HG03025 (cell line): Measurements from ENCODE around the gene LRRC8D.

Source experiments
- ATAC-seq: cut with Tn5 transposase; IDR thresholded peaks from one replicate; pipeline ENCODE4 v1.9.1; 2021; ENCODE audit warnings: mild to moderate bottlenecking, moderate library complexity; ENCODE audit not compliant: unreplicated experiment, low FRiP score

LRRC8D gene

DNA sequence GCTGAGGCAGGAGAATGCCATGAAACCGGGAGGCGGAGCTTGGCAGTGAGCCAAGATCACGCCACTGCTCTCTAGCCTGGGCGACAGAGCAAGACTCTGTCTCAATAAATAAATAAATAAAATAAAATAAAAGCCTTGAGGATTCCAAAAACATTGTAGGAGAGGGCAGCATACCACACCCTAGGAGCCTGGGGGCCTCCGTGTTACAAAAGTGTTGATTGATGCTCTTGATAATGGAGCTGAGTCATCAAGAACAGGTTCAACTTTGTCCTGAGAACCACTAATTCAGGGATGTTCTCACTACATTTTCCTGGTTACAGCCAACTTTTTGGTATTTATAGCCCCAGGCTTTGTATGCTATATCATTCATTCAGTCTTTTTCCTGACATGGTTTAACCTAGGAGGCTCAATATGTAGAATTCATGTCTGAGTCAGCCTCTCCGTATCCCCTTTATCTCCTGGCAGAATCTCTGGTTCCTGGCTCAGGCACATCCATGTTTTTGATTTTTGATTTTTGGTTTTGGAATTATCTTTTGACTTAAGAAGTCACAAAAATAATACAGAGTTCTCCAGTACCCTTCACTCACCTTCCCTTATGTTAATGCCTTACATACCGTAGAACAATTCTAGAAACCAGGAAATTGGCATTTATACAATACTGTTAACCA, 69.4 kb downstream of the LRRC8D start:
- no peak for ATAC-seq

DNA sequence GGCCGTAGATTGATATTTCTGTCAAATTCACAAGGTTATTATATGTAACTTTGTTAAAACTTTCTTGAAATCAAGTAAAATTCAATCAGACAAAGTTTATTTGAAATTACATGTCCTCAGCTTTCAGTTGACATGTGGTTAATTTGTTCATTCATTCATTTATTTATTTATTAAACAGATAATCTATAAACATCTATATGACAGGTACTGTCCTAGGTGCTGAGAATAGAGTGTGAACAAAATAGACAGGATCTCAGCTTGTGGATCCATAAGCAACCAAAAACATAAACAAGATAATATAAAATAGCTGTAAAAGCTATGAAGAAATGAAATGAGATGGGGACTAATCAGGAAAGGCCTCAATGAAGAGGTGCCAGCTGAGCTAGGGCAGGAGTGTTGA, 72.0 kb downstream of the LRRC8D start:
- ATAC-seq, result no peak

DNA sequence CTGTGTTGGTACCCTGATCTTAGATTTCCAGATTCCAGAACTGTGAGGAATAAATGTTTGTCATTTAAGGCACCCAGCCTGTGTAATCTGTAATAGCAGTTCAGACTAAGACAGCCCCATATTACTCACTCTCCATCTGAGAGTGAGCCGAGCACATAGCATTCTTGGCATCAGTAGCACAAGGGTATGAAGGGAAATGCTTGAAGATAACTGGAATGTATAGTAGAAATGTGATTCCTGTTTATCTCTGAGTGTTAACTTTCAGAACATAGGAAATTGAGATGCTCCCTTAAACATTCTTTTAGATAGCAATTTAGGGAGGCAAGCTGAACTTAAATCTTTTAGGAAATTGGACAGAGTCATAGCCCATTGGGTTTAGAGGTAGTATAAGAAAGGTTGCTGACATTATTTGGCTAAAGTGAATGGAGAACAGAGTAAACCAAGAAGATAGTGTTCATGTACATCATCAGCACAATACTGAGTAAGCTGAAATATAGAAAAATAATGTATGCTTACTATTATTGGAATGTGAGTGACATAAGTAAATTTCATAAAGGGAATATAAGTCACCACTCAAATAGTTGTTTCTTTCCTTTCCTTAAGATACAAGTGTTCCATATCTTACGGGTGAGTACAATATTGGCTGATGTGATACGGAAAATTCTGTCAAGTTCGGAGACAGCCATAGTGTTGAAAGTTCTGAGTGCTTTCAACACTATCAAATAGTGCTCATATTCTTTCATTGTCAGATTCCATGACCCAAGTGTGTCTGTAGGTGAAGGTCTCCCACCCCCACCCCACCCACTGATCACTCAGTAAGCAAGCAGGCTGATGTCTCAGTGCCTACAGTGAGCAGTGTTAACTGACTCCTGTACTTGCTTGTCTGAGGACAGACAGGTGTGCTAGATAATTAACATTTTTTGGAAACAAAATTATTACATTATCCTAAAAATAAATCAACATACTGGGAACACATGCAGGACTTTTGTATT, 73.7 kb downstream of the LRRC8D start:
- ATAC-seq, result no peak

DNA sequence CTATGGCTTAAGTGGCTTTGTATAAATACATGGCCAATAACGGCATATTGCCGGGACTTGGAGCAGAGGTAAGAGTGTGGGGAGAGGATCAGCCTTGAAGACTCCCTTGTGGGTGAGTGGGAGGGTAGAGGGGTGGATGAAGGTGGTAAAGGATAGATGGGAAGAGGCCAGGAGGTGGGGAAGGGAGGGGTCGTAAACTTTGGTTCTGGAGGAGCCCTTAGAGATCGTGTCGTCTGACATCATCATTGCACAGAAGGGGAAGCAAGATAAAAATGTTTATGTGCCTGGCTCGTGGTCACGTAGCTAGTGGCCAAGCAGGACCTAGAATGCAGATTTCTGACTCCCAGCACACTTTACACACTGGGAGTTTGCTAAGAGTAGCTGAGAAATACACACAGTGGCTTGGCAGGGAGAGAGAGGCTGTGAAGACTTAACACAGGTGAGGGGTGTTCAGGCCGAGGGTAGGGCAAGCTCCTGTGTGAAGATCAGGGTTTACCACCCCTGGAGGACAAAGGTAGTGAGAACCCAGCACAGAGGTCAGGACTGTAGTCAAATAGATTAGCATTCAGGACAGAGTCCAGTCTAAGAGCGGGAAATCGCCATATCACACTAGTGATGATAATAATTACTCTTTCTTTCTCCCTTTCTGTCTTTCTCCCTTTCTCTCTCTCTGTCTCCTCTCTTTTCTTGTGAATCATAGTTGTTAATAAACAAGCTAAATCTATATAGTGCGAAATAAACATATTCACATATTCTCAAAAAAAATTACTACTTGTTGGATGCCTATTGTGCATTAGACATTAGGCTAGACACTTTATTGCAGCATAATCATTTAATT, 75.5 kb downstream of the LRRC8D start:
- ATAC-seq, result no peak

DNA sequence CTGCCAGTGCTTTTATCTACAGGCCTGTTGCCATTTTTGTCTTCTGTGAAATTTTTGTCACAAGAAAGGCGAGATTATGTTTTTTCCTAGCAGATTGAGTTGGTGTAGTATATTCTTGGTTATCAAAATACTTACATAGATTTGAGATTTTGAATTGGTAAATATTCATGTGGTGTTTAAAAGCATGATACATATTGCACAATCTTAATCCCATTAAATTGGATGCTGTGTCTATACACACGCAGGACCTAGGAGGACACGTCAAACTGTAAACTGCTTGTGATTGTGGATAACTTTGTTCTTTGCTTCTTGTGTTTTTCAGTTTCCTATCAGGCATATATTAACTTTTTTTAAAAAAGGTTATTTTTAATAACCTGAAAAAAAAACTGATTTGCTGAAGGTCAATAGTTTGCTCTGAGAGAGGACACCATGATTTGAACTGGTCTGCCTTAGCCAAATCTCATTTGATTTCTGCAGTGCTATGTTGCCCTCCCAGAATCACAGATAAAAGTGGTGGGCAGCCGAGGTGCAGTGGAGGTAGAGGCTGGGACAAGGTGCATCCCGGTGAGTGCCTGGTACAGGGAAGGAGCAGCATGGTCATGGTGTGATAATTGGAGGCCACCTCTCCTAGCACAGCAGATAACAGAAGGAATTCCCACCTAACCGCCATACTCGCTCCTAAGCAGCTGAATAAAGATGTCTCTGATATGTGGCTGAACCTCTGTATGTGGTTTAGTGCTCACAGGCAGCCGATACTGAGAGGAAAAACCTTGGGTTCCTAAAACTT, 76.7 kb downstream of the LRRC8D start:
- ATAC-seq, result no peak

DNA sequence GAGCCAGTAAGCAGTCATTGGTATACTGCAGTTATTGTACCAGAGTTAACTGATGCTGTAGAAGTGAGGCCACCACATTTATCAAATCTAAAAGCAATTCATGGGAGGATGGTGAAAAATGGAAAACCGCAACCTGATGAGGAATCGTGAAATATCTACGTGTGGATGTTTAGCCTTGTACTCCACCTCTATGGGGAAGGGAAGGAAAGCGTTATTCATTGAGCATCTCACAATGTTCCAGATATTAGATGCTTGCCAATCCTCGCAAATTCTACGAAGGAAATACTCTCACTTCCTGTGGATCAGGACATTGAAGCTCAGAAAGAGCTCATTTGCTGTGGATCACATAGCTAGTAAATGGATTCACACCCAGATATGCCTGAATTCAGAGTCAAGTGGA, 77.3 kb downstream of the LRRC8D start:
- ATAC-seq, result no peak

DNA sequence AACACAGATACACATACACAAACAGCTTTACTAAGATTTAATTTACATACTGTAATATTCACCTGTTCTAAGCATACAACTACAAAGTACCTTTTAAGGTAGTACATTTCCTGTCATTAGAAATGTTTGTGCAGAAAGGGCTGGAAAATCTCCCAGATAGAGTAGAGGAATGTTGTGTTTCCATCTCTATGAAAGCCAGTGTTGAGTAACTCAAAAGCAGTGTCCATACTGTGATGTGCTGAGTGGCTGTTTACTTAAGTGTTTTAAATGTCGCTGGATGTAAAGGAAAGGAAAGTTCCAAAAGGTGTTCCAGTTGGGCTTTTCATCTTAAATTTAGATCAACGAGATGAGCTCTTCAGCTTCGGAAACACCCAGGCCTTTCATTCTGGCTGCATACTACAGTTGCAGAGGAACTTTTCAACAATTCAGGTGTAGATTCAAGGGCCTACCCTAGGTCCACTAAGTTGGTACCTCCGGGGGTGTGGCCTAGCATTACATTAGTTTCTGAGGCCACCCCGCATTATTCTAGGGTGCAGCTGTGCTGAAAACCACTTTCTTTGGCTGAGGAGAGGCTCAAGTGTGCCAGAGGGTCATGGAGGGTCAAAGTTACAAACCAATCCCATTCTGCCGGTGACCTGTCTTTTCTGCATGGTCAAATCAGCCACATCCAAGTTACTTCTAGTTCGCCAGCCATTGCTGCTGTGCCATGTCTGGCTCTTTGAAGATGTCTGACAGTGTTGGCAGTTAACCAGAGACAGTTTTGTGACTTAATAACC, 78.1 kb downstream of the LRRC8D start:
- ATAC-seq, result no peak

DNA sequence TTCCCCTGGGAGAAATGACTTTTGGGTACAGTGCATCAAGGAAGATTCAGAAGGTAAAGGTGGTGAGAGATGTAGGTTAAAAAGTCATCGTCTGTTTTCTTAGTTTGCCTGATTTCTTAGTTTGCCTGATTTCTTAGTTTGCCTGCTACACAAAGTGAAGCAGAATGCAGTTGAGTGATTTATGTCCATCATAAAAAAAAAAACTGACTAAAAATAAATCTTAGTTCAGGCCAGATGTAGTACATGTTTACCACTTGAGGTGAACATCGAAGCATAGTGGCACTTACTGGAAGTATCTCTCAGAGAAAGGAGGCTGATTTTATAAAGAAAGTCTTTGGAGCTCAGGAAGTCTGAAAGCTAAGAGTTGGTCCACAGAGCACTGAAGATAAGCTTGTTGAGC, 79.5 kb downstream of the LRRC8D start:
- ATAC-seq, result no peak

DNA sequence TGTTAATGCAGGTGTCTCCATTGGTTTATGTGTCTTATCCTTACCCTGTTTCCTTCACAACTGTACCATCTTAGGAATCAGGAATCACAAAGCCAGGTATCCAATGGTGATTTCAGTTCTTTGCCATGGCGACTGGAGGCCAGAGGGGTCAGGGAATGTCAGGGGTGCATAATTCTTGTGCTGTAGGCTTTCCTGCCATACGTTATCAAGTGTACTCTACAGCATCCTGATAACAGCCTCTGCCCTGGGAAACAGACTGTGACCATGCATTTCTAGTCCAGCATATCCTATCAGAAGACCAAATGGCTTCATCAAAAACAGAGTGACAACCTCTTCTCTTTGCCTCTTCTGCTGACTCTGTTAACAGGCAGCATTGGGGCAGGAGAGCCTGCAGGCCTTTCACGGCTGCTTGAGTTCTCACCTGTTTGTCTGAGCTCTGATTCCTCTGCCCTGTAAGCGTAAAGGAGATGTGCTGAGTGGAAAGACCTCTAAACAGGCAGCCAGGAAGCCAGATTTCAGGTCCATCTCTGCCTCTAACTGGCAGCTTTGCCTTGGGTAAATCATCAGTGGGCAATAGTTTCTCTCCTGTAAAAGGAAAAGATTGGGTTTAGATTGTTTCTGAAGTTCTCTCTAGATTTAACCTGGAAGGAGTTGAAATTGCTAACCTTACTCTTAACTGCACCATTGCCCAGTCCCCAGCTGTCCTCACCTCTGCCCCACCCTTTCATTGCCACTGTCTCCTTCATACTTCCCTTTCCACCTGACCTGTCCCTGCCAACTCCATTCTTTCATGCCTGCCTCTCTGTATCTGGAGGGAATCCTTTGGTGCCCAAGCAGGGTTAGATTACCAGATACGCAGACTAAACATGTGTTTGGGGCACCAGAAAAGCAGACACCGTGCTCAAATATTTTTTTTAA, 80.2 kb downstream of the LRRC8D start:
- ATAC-seq, result no peak

DNA sequence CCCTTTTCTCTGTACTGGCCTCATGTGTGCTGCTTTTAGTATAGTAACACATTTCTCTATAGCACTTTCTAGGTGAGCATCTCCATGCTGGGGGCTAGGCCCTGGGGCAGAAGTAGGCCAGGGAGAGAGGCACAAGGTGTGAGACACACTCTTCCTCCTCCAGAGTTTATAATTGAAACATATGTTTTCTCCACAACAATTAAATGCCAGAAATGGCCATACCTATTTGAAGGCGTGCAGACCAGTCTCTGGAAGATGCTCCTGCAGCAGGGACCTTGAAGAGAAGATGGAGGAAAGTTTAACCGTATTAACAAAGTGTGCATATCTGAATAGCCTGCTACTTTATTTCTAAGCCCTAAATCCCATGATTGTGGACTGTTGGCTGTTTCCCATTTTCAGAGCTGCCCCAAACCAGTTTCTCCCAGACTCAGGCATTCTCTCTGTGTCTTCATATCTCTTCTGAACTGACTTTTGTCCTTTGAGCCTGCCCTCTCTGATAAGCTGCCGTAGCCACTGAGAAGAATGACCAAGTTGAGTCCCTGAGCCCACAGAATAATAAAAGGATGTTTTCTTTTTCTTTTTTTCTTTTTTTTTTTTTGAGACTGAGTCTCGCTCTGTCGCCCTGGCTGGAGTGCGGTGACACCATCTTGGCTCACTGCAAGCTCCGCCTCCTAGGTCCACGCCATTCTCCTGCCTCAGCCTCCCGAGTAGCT, 81.3 kb downstream of the LRRC8D start:
- no peak for ATAC-seq

DNA sequence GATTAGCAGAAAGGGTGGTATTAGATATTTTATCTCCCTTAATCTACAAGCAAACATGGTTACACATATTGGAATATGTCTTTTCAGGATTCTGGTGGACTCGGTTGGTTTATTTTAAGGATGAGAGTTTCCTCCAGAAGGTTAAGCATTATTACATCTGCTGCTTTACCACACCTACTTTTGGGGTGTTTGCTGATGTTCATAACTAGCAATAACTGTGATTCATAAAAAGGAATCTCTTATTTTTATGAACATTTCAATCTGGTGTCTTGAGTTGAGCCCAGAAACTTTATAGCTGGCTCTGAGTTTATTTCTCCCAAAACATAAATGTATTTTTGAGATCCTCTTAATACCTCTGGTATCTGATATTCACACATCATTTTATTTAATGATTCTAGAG, 82.7 kb downstream of the LRRC8D start:
- ATAC-seq, result no peak

DNA sequence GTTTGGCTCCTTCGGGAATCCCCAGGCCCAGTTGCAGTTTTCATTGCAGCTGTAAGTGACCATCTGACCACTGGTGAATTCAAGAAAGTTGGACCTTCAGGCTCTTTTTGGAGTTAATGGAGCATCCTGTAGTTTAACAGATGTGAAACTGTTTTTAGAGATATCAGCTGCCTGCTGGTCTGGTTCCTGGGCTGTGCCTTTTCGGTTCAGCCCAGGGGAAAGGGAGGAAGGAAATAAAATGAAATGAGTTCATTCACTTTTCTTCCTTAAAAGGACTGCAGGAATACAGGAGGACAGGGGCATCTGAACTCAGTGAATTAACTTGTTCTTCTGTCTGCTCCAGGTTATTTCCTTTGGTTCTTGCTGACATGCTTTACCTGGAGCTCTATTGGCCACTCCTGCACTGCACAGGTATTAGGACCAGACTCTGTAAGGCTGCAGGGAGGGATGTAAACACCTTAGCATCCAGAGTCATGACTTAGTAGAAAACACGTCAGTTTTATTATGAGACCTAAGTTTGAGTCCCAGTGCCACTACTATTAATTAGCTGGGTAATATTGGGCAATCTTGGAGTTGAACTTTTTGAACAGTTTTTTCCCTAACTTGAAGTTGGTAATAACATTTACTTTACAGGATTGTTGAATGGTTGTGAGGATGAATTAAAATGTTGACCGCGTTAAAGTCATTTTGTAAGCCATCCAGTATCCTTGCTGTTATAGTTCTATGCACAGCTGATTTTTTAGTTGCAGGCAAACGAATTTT, 83.6 kb downstream of the LRRC8D start:
- ATAC-seq, result no peak

DNA sequence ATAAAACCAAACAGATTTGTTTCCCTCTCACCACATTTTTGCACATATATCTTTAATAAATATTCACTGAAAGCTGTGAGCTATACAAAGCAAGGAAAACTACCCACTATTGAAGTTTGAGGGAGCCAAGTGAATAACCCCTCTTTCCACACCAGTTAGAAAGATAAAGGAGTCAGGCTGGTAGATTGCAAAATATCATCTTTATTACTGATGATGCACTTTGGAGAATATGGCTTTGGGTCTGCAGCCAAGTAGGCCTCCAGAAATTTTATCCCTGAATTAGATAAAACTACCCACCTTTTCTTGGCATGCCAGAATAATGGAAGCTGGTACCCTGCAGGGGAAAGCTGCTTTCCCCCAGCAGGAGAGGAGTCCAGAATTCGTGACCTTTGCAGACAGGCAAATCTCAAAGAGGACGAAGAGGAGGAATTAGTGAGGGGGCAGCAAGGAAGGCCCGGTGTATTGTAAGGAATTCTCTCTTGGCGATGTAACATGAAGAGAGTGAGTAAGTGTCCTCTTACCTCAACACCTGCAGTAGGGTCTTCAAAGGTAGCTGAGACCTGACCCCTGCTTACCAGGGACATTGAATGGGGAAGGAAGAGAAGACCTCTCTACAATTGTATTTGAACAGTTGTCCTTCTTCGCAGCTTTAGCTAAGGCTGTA, 84.7 kb downstream of the LRRC8D start:
- ATAC-seq, result no peak

DNA sequence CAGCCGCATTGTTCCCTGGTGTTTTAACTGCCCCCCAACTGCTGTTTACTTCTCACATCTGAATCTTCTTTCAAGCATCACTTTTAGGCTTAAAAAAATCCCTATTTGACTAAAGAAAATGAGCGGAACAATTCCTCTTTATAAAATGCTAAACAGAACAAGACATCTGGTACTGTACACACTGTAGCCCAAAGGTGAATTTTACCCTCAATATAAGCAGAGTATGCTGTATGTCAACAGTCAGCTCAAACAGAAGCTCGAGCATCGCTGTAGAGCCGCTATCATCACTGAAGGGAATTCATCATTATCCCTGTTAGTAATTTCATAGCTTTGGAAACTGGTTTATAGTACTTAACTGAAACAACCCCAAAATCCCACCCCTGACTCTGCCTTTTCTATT, 85.3 kb downstream of the LRRC8D start:
- no peak for ATAC-seq

DNA sequence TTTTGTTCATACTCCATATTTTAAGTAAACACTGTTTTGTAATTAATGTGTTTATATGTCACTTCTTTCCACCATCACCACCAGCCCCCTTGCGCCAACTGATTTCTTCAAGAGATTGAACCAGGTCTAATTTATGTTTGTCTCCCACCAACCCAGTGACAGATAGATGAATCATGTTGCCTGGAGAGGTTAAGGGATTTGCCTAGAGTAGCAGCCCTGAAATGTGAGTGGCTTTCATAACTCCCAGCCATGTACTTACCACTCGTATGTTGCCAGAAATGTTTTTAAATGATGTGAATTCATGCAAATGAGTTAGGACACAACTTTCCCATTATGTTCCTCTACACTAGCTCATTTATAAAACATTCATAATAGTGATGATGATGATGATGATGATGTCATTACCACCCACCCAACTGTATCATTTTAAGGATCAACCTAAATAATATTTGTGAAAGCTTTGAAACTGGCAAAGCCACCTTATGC, 86.9 kb downstream of the LRRC8D start:
- no peak for ATAC-seq

DNA sequence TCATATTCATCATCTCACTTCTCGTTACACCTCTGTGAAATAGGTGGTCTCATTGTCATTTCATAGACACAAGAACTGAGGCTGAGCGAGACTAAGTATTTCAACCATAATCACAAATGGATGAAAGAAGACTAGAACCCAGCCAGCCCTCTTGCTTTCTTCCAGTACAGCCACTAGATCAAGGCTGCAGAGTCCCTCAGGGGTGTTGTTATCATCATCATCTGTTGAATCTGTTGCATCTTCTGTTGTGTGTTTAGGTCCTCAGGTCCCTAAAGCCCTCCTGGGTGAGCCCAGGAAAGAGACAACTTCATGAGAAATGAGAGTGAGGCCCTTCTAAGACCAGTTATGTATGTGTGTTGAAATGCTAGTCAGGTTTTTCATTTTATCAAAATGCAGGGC, 87.4 kb downstream of the LRRC8D start:
- ATAC-seq, result no peak
